ENCODE measurements around the gene COLEC12.

Gene COLEC12

DNA sequence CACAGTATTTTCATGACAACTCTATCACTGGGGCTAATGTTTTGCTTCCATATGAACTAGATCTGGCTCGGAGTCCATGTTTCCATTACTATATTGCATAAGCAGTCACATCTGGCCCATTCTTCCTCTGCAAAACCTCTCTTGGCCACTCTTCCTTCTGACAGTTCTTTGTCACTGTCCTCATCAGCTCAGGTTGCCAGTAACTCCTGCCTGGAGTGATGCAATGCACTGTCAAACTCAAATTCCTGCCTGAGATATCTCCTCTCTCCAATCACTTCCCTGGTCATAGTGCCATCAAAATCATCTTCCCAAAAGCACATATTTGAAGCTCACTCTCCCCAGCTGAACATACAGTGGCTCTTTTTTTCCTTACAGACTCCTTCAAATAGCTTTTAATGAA lies 66.1 kb downstream of the COLEC12 start:
- Histone ChIP-seq H3K9ac (ENCODE audit: low read depth, low read length, poor library complexity, severe bottlenecking) (no peak overlapping the region), H3K9me3 (ENCODE audit: insufficient read depth, low read depth, low read length) (peaks cover 21% of the 10 kb centered on the region), H3K4me3 (ENCODE audit: low read length, poor library complexity, severe bottlenecking) (no peak overlapping the region), H4K20me1 (ENCODE audit: insufficient read depth, low read length, poor library complexity, severe bottlenecking) (no peaks in the 10 kb centered on the region), H3K4me1 (ENCODE audit: insufficient read depth, low read length, poor library complexity, severe bottlenecking) (no peaks in the 10 kb centered on the region), H3K27me3 (ENCODE audit: insufficient read depth, low read length, poor library complexity, severe bottlenecking) (peaks cover 3% of the 10 kb centered on the region), H3K79me2 (ENCODE audit: insufficient read depth, low read length) (no peaks in the 10 kb centered on the region), H3K4me2 (ENCODE audit: low read depth, low read length, poor library complexity, severe bottlenecking) (no peak overlapping the region), H3K9me2 (replicated peaks; ENCODE audit: low read depth, low read length) (no peaks in the 10 kb centered on the region), H2AFZ (ENCODE audit: low read length) (no peak overlapping the region), H3K36me3 (ENCODE audit: insufficient read depth, low read length) (no peaks in the 10 kb centered on the region), H3F3A (ENCODE audit: low read depth) (no peaks in the 10 kb centered on the region)
- no peak for TF ChIP-seq EZH2phosphoT487 (IDR thresholded peaks at IDR 0.05; ENCODE audit: borderline replicate concordance)
- TF ChIP-seq, protein P1, sequence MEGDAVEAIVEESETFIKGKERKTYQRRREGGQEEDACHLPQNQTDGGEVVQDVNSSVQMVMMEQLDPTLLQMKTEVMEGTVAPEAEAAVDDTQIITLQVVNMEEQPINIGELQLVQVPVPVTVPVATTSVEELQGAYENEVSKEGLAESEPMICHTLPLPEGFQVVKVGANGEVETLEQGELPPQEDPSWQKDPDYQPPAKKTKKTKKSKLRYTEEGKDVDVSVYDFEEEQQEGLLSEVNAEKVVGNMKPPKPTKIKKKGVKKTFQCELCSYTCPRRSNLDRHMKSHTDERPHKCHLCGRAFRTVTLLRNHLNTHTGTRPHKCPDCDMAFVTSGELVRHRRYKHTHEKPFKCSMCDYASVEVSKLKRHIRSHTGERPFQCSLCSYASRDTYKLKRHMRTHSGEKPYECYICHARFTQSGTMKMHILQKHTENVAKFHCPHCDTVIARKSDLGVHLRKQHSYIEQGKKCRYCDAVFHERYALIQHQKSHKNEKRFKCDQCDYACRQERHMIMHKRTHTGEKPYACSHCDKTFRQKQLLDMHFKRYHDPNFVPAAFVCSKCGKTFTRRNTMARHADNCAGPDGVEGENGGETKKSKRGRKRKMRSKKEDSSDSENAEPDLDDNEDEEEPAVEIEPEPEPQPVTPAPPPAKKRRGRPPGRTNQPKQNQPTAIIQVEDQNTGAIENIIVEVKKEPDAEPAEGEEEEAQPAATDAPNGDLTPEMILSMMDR (conservative IDR thresholded peaks at IDR 0.05; ENCODE audit: low read length) = no peak

DNA sequence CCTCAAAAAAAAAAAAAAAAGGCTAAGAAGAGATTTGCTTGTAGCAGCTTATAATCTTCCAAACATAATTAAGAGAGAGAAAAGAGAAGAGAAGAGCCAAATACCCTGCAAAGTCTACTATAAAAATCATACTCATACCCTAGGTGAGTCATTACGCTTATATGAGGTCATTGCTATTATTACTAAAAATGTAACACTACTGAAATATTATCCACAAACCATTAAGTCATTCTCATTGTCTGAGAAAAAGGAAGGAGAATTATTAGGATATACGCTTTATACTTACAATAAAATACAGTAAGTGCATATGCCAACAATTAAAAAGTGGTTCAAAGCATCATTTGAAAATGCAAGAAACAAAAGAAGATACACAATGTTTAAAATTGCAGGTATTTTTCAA lies 66.5 kb downstream of the COLEC12 start:
- no peaks in the 10 kb centered on the region for H3K4me1 ChIP-seq (ENCODE audit: insufficient read depth, low read length, poor library complexity, severe bottlenecking)
- H3K27me3 ChIP-seq (ENCODE audit: insufficient read depth, low read length, poor library complexity, severe bottlenecking) = peaks cover 3% of the 10 kb centered on the region
- TF ChIP-seq, protein P1 (conservative IDR thresholded peaks at IDR 0.05; ENCODE audit: low read length) = no peak
- TF ChIP-seq EZH2phosphoT487 (IDR thresholded peaks at IDR 0.05; ENCODE audit: borderline replicate concordance) = no peak
- H3K79me2 ChIP-seq (ENCODE audit: insufficient read depth, low read length) = no peaks in the 10 kb centered on the region
- H3K9me3 ChIP-seq (ENCODE audit: insufficient read depth, low read depth, low read length) = peaks cover 19% of the 10 kb centered on the region
- H3K9me2 ChIP-seq (replicated peaks; ENCODE audit: low read depth, low read length) = no peaks in the 10 kb centered on the region
- H2AFZ ChIP-seq (ENCODE audit: low read length) = no peak overlapping the region
- H3K9ac ChIP-seq (ENCODE audit: low read depth, low read length, poor library complexity, severe bottlenecking) = no peak overlapping the region
- H4K20me1 ChIP-seq (ENCODE audit: insufficient read depth, low read length, poor library complexity, severe bottlenecking) = no peaks in the 10 kb centered on the region
- no peak overlapping the region for H3K4me3 ChIP-seq (ENCODE audit: low read length, poor library complexity, severe bottlenecking)
- H3K4me2 ChIP-seq (ENCODE audit: low read depth, low read length, poor library complexity, severe bottlenecking) = no peak overlapping the region
- no peaks in the 10 kb centered on the region for H3F3A ChIP-seq (ENCODE audit: low read depth)
- H3K36me3 ChIP-seq (ENCODE audit: insufficient read depth, low read length) = no peaks in the 10 kb centered on the region

DNA sequence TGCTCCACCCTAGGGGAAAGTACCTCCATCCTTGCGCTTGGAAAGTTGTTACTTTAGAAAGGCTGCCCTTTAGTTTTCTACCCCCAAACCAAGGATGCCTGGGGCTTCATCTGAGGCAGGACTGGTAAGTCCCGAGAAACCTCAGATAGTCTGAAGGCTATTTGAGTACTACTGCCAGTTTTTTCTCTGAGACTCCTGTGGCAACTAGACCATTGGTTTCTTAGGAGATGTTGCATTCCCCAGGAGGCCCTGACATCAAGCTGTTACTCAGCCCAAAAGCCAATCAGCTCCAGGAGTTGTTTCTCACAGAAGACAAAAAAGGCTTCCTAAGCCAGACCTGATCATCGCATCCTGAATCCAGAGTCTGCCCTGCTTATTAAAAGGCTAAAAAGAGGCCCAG lies 67.2 kb downstream of the COLEC12 start:
- H2AFZ ChIP-seq (ENCODE audit: low read length) = no peak overlapping the region
- no peak overlapping the region for H3K4me2 ChIP-seq (ENCODE audit: low read depth, low read length, poor library complexity, severe bottlenecking)
- no peaks in the 10 kb centered on the region for H3K36me3 ChIP-seq (ENCODE audit: insufficient read depth, low read length)
- H3K79me2 ChIP-seq (ENCODE audit: insufficient read depth, low read length) = no peaks in the 10 kb centered on the region
- peaks cover 19% of the 10 kb centered on the region for H3K9me3 ChIP-seq (ENCODE audit: insufficient read depth, low read depth, low read length)
- peaks cover 3% of the 10 kb centered on the region for H3K27me3 ChIP-seq (ENCODE audit: insufficient read depth, low read length, poor library complexity, severe bottlenecking)
- no peak for TF ChIP-seq EZH2phosphoT487 (IDR thresholded peaks at IDR 0.05; ENCODE audit: borderline replicate concordance)
- TF ChIP-seq, protein P1 (conservative IDR thresholded peaks at IDR 0.05; ENCODE audit: low read length) = no peak
- H3K4me3 ChIP-seq (ENCODE audit: low read length, poor library complexity, severe bottlenecking) = no peak overlapping the region
- H4K20me1 ChIP-seq (ENCODE audit: insufficient read depth, low read length, poor library complexity, severe bottlenecking) = no peaks in the 10 kb centered on the region
- H3K9ac ChIP-seq (ENCODE audit: low read depth, low read length, poor library complexity, severe bottlenecking) = no peak overlapping the region
- H3K4me1 ChIP-seq (ENCODE audit: insufficient read depth, low read length, poor library complexity, severe bottlenecking) = no peaks in the 10 kb centered on the region
- no peaks in the 10 kb centered on the region for H3F3A ChIP-seq (ENCODE audit: low read depth)
- no peaks in the 10 kb centered on the region for H3K9me2 ChIP-seq (replicated peaks; ENCODE audit: low read depth, low read length)
